ENCODE results near the gene LZTR1. TPM values are rescaled to one million over a fixed set of nuclear protein-coding genes. Genes with fewer than 3 reads are reported as not detected.
A peak's percentile ranks its signal among the peaks of the same experiment; 100 is the strongest.

LZTR1 gene
- total and polyA plus RNA-seq, 11 donors, result 18.4 to 41.9 (median 26.6) TPM

DNA sequence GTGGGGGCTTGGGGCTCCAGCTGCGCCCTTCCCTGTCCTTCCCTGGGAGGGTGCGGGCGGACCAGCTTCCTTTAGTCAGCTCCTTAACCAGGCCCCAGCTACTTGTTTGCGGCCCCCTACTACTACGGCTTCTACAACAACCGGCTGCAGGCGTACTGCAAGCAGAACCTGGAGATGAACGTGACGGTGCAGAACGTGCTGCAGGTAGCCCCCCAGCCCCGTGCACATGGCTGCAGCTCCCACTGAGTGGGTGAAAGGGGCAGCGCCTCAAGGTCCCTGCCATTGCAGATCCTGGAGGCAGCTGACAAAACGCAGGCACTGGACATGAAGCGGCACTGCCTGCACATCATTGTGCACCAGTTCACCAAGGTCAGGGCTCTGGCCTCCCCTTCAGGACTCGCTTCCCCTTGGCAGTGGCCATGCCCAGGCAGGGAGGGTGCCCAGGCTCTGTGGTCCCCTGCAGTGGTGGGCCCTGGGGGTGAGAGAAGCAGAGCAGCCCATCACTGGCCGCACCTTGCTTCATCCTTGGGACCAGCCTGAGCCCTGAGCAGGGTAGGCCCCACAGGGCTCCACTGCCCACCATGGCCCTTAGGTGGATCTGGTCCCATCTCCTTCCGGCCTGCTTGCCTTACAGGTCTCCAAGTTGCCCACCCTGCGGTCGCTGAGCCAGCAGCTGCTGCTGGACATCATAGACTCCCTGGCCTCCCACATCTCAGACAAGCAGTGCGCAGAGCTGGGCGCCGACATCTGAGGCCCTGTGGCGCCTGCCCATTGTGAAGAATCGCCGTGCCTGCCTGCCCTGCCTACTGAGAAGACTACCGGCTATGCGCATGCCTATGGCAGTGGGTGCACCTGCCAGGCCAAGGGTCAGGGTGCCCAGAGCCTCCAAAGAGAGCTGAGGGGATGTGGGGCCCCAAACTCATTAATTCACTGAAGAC lies 14.8 kb downstream of the LZTR1 start:
- H3K36me3 ChIP-seq, result peaks cover 0 to 83% (median 62%) of the 10 kb centered on the region in 9 donors
- H3K27ac ChIP-seq, result no peak overlapping the region
- DNase-seq (peak in 1 of 5 donors; percentile 6), ATAC-seq (no peak)
- H3K9me3 ChIP-seq, result no peaks in the 10 kb centered on the region
- no peaks in the 10 kb centered on the region for H3K27me3 ChIP-seq
- intact Hi-C loops (cut with DNase I), result loop anchor here in 1 of 10 donors (10.0 kb wide), 1 partner anchor 82 kb away; the partner anchor contains the start of gene CRKL
- H3K4me1 ChIP-seq, result peaks cover 3 to 21% (median 18%) of the 10 kb centered on the region in 12 donors
- no peak overlapping the region for H3K4me3 ChIP-seq
- WGBS, 4 donors, result 88 to 92% (median 89%) methylated on average over 24 to 27 of the region's 27 CpGs
- no peak for TF ChIP-seq POLR2A (IDR thresholded peaks at IDR 0.05)
- TF ChIP-seq, protein P1, sequence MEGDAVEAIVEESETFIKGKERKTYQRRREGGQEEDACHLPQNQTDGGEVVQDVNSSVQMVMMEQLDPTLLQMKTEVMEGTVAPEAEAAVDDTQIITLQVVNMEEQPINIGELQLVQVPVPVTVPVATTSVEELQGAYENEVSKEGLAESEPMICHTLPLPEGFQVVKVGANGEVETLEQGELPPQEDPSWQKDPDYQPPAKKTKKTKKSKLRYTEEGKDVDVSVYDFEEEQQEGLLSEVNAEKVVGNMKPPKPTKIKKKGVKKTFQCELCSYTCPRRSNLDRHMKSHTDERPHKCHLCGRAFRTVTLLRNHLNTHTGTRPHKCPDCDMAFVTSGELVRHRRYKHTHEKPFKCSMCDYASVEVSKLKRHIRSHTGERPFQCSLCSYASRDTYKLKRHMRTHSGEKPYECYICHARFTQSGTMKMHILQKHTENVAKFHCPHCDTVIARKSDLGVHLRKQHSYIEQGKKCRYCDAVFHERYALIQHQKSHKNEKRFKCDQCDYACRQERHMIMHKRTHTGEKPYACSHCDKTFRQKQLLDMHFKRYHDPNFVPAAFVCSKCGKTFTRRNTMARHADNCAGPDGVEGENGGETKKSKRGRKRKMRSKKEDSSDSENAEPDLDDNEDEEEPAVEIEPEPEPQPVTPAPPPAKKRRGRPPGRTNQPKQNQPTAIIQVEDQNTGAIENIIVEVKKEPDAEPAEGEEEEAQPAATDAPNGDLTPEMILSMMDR (IDR thresholded peaks at IDR 0.05), result no peak

GRCh38 chr22:20997536-20998257 lies 15.6 kb downstream of the LZTR1 start:
- Histone ChIP-seq H3K36me3 (peaks cover 0 to 75% (median 54%) of the 10 kb centered on the region in 9 donors), H3K4me1 (peaks cover 3 to 23% (median 18%) of the 10 kb centered on the region in 12 donors), H3K27me3 (no peaks in the 10 kb centered on the region), H3K27ac (no peak overlapping the region), H3K9me3 (no peaks in the 10 kb centered on the region), H3K4me3 (no peak overlapping the region)
- no peak for TF ChIP-seq POLR2A (IDR thresholded peaks at IDR 0.05)
- TF ChIP-seq, protein P1 (IDR thresholded peaks at IDR 0.05), result no peak
- ATAC-seq, result no peak
- 80 to 88% (median 82%) methylated on average over 8 to 13 of the region's 13 CpGs for WGBS, 4 donors
- intact Hi-C loops (cut with DNase I), result loop anchor here in 1 of 10 donors (10.0 kb wide), 1 partner anchor 83 kb away; the partner anchor contains the start of gene CRKL
- peak in 1 of 5 donors; percentile 6 for DNase-seq

GRCh38 chr22:20998411-20999336 lies 16.6 kb downstream of the LZTR1 start:
- DNase-seq (no peak), ATAC-seq (no peak)
- Histone ChIP-seq H3K4me1 (peaks cover 3 to 33% (median 27%) of the 10 kb centered on the region in 12 donors), H3K9me3 (no peaks in the 10 kb centered on the region), H3K27ac (no peak overlapping the region), H3K4me3 (no peak overlapping the region), H3K27me3 (no peaks in the 10 kb centered on the region), H3K36me3 (peaks cover 0 to 65% (median 49%) of the 10 kb centered on the region in 9 donors)
- intact Hi-C loops (cut with DNase I), result loop anchor here in 1 of 10 donors (10.0 kb wide), 1 partner anchor 84 kb away; the partner anchor contains the start of gene CRKL
- TF ChIP-seq, protein P1 (IDR thresholded peaks at IDR 0.05), result no peak
- no peak for TF ChIP-seq POLR2A (IDR thresholded peaks at IDR 0.05)
- 70 to 79% (median 71%) methylated on average over 6 to 7 of the region's 7 CpGs for WGBS, 4 donors

Measured in heart left ventricle (tissue), 16 donors.